NCI-H2227 treated with DMSO at 0.1 percent for 48 hours (cell line): ENCODE results near the gene MOV10.
A peak's percentile ranks its signal among the peaks of the same experiment; 100 is the strongest.

Experiments used
- DNase-seq: peaks from one replicate; lab custom pipeline; 2025; lab: John Stamatoyannopoulos, UW

Gene MOV10

GRCh38 chr1:112698366-112699310, 24.2 kb downstream of the MOV10 start:
- no peak for DNase-seq

- no peak for DNase-seq
Observed at GRCh38 chr1:112699425-112700144, 25.1 kb downstream of the MOV10 start.

- peak; percentile 80 for DNase-seq
Observed at GRCh38 chr1:112700290-112701226, 26.1 kb downstream of the MOV10 start.

- no peak for DNase-seq
Observed at GRCh38 chr1:112701227-112702066, 27.0 kb downstream of the MOV10 start.

- DNase-seq = no peak
Observed at GRCh38 chr1:112702067-112702395, 27.6 kb downstream of the MOV10 start.

- no peak for DNase-seq
Observed at GRCh38 chr1:112702420-112703261, 28.2 kb downstream of the MOV10 start.

GRCh38 chr1:112703706-112704105, 29.2 kb downstream of the MOV10 start:
- no peak for DNase-seq

- DNase-seq = no peak
Observed at GRCh38 chr1:112704391-112704933, 30.0 kb downstream of the MOV10 start.

- DNase-seq = peak; percentile 82
Observed at GRCh38 chr1:112704934-112705627, 30.6 kb downstream of the MOV10 start.

- peak; percentile 29 for DNase-seq
Observed at GRCh38 chr1:112706505-112707220, 32.2 kb downstream of the MOV10 start, which contains the start of gene RHOC. Gene RHOC (minus strand): TSS chr1:112707127. CDS start chr1:112703799, 3,328 bp downstream.

- peak; percentile 63 for DNase-seq
Observed at GRCh38 chr1:112707221-112708001, 33.0 kb downstream of the MOV10 start.

GRCh38 chr1:112708002-112708448, 33.6 kb downstream of the MOV10 start:
- DNase-seq = no peak

GRCh38 chr1:112708489-112708888, 34.0 kb downstream of the MOV10 start:
- DNase-seq = no peak

GRCh38 chr1:112710159-112710558, 35.7 kb downstream of the MOV10 start:
- DNase-seq = no peak

- no peak for DNase-seq
Observed at GRCh38 chr1:112710586-112710985, 36.1 kb downstream of the MOV10 start.

GRCh38 chr1:112711041-112711440, 36.6 kb downstream of the MOV10 start:
- no peak for DNase-seq

GRCh38 chr1:112711670-112712069, 37.2 kb downstream of the MOV10 start:
- no peak for DNase-seq

GRCh38 chr1:112712191-112712590, 37.7 kb downstream of the MOV10 start:
- no peak for DNase-seq
